NCI-H446 treated with DMSO at 0.1 percent for 48 hours (cell line): ENCODE measurements around the gene TACR1.
"Not testable (repeated sequence)": the region's sequence is repeated elsewhere in the genome, so short reads cannot be mapped to it uniquely, and the experiment has no call there.

ENCODE experiments used
- DNase-seq: peaks from one replicate; lab custom pipeline; 2025; lab: John Stamatoyannopoulos, UW

TACR1 gene

GRCh38 chr2:75194184-75194868, 5.0 kb downstream of the TACR1 start:
- no peak for DNase-seq

- DNase-seq, result no peak
Measured at GRCh38 chr2:75192496-75192895, 6.8 kb downstream of the TACR1 start.

GRCh38 chr2:75190271-75190990, 8.9 kb downstream of the TACR1 start:
- no peak for DNase-seq

DNA sequence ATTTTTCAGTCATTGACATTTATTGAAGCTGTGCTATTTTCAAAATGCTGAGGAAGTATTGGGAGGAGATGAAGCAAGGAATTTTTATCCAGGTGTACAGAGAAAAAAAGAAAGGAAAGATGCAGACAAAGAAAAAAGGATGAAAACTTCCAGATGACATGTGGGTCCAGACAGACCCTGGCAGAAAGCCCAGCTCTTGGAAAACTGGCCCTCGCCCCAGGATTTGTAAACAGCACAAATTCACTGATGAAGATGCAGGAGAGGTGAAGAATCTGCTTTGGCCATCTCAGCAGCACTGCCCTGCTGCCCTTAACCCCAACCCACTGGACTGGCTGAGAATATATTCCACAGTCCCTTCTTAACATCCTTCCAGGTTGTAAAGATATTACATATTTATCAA, 12.5 kb downstream of the TACR1 start:
- DNase-seq, result peak; percentile 23

DNA sequence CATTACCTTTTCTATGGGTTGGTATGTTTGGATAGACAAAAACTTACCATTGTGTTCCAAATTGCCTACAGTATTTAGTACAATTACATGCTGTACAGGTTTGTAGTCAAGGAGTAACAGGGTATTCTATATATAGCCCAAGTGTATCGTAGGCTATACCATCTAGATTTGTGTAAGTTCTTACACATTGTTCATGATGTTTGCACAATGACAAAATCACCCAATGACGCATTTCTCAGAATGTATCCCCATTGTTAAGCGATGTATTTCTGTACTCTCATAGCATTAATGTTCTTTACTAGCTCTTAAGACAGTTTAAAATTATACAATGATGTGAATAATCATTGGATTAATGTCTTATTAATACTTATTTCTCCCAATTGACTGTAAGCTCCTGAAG, 16.7 kb downstream of the TACR1 start:
- no peak for DNase-seq

DNA sequence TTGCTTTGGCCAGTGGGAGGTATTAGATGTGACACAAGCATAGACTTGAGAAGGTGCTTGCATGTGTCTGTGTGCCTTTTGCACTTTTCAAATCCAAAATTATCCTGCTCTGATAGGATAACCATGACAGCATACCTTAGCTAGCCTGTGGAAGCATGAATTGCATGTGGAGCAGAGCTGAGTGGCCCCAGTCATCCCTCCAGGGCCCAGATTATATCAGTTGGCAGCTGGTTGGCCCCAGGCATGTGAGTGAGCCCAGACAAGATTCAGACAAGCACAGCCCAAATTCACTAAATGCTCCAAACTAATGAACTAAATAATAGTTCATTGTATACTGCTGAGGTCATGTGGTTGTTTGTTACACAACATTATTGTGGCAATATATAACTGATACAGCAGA, 18.8 kb downstream of the TACR1 start:
- DNase-seq, result no peak

- DNase-seq, result no peak
Measured at GRCh38 chr2:75177427-75177826, 21.9 kb downstream of the TACR1 start.

DNA sequence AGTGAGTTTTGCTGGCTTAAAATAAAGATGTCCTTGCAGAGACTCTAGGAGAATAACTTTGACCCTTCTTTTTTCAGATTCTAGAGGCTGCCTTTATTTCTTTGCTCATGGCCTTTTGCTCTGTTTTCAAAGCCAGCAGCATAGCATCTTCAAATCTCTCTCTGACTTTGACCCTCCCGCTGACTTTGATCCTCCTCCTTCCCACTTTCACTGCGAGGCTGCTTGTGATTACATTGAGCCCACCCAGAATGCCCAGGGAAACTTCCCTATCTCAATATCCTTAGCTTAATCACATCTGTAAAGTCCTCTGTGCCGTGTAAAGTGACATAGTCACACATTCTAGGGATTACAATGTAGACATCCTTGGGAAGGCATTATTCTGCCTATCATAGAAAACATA, 23.9 kb downstream of the TACR1 start:
- DNase-seq, result no peak

GRCh38 chr2:75174981-75175380, 24.3 kb downstream of the TACR1 start:
- DNase-seq, result no peak

DNA sequence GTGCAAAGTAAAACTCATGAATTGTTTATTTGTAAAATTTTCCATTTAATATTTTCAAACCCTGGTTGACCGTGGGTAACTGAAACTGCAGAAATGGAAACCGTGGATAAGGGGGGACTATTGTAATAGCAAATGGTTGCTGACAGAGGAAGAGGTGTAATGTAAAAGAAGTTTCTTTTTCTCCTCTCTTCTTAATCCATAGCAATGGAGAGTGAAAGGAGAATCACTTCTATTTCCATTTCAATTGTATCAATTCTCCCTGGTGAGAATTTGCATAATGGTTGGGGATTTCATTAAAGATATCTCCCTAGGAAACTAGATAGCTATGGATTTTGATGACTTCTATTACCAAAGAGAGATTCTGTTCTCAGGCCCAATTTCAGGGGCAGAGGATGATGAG, 24.8 kb downstream of the TACR1 start:
- no peak for DNase-seq

DNA sequence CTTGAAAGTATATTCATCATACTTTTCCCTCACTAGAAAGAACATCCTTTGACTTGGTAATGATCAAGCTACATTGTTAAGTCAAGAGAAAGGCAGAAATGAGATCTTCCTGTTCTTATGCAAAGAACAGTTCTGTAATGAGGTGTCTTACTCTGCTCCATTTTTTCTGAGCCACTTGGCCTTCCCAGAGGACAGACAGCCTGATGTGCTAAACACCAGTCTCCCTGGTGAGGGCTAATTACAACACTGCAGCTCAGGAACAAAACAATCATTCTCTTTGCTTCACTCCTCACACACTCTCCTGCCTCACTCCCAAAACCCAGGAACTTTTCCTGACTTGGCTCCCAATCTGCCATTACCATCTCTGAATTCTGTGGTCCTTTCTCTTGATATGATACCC, 25.6 kb downstream of the TACR1 start:
- no peak for DNase-seq

- not testable (repeated sequence) for DNase-seq
Measured at GRCh38 chr2:75171423-75171822, 27.9 kb downstream of the TACR1 start.

- DNase-seq, result no peak
Measured at GRCh38 chr2:75170889-75171288, 28.4 kb downstream of the TACR1 start.

DNA sequence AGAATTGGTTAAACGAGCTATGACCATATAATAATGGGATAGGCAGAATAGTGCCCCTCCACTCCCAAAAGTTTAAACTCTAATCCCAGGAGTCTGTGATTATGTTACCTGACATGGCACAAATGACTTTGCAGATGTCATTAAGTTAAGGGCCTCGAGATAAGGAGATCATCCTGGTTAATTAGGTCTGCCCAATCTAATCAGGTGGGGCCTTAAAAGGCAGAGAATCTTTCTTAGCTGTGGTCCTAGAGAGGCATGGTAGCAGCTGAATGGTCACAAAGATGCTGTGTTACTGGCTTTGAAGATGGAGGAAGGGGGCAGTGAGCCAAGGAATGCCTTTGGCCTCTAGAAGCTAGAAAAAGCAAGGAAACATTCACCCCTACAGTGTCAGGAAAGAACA, 31.1 kb downstream of the TACR1 start:
- DNase-seq, result no peak

- DNase-seq, result no peak
Measured at GRCh38 chr2:75166491-75166890, 32.8 kb downstream of the TACR1 start.

DNA sequence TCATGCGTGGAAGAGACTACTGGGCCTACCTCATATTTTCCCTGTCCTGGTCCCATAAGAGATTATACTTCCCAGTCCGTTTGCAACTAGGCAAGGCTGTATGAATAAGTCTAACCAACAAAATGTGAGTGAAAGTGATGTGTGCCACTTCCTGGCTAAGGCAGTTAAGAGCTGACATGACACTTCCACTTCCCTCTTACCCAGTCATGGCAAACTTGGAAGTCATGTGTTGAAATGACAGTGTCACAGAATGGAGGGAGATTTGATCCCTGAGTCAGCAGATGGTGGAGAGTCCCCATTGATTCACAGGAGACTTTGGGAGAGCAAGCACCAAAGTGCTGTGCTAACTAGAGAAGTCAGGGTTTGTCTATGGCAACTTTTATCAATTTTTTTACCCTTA, 36.4 kb downstream of the TACR1 start:
- DNase-seq, result no peak

GRCh38 chr2:75162259-75162658, 37.1 kb downstream of the TACR1 start:
- DNase-seq, result no peak

DNA sequence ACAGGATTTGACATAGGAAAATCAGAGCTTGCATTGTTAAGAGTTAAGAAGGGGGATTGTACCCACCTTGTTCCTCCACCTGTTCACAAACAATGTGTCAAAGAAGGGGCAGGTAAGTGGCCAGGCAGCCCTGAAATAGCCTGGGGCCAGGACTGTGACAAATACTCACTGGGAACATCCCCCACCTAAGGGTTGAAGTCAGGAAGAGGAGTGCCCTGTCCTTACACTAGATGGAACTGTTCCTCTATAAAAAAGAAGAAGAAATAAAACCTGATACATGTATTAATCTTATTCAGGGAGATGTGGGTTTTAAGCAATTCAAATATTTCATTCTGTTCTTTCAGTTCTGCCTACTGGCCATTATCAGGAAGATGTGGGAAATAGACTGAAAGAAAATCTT, 41.9 kb downstream of the TACR1 start:
- no peak for DNase-seq

GRCh38 chr2:75155115-75155514, 44.2 kb downstream of the TACR1 start:
- DNase-seq, result no peak

- DNase-seq, result no peak
Measured at GRCh38 chr2:75153221-75153620, 46.1 kb downstream of the TACR1 start.

- not testable (repeated sequence) for DNase-seq
Measured at GRCh38 chr2:75152243-75152642, 47.1 kb downstream of the TACR1 start.

DNA sequence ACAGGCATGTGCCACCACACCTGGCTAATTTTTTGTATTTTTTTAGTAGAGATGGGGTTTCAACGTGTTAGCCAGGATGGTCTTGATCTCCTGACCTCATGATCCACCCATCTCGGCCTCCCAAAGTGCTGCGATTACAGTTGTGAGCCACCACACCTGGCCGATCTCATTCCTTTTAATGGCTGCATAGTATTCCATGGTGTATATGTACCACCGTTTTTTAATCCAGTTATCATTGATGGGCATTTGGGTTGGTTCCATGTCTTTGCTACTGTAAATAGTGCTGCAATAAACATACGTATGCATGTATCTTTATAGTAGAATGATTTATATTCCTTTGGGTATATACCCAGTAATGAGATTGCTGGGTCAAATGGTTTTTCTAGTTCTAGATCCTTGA, 51.4 kb downstream of the TACR1 start:
- DNase-seq, result not testable (repeated sequence)

GRCh38 chr2:75146606-75147332, 52.6 kb downstream of the TACR1 start:
- DNase-seq, result no peak
